ENCODE measurements around the gene TAPT1.
A peak's percentile ranks its signal among the peaks of the same experiment; 100 is the strongest.
"Not testable (repeated sequence)": the region's sequence is repeated elsewhere in the genome, so short reads cannot be mapped to it uniquely, and the experiment has no call there.

TAPT1 gene

GRCh38 chr4:16217300-16218051 lies 8.8 kb downstream of the TAPT1 start:
- DNase-seq (ENCODE audit: low read depth in 2 of 2), result no peak

- DNase-seq (ENCODE audit: low read depth in 2 of 2), result no peak
These were observed 13.2 kb downstream of the TAPT1 start for GRCh38 chr4:16213121-16213520.

- no peak for DNase-seq (ENCODE audit: low read depth in 2 of 2)
These were observed 14.0 kb downstream of the TAPT1 start for GRCh38 chr4:16212138-16212782.

- DNase-seq (ENCODE audit: low read depth in 2 of 2), result no peak
These were observed 18.9 kb downstream of the TAPT1 start for GRCh38 chr4:16207409-16207808.

- no peak for DNase-seq (ENCODE audit: low read depth in 2 of 2)
These were observed 19.4 kb downstream of the TAPT1 start for GRCh38 chr4:16206848-16207247.

GRCh38 chr4:16206301-16206700 lies 20.0 kb downstream of the TAPT1 start:
- no peak for DNase-seq (ENCODE audit: low read depth in 2 of 2)

GRCh38 chr4:16205298-16206164 lies 20.7 kb downstream of the TAPT1 start:
- DNase-seq (ENCODE audit: low read depth in 2 of 2), result no peak

- no peak for DNase-seq (ENCODE audit: low read depth in 2 of 2)
These were observed 21.8 kb downstream of the TAPT1 start for GRCh38 chr4:16204505-16204904.

GRCh38 chr4:16203083-16203482 lies 23.2 kb downstream of the TAPT1 start:
- no peak for DNase-seq (ENCODE audit: low read depth in 2 of 2)

- no peak for DNase-seq (ENCODE audit: low read depth in 2 of 2)
These were observed 23.7 kb downstream of the TAPT1 start for GRCh38 chr4:16202598-16202997.

- DNase-seq (ENCODE audit: low read depth in 2 of 2), result no peak
These were observed 27.2 kb downstream of the TAPT1 start for GRCh38 chr4:16199093-16199492.

- no peak for DNase-seq (ENCODE audit: low read depth in 2 of 2)
These were observed 28.2 kb downstream of the TAPT1 start for GRCh38 chr4:16197876-16198665.

GRCh38 chr4:16196482-16197393 lies 29.5 kb downstream of the TAPT1 start:
- DNase-seq (ENCODE audit: low read depth in 2 of 2), result peak in 1 of 2 experiments; percentile 30

GRCh38 chr4:16195209-16195608 lies 31.1 kb downstream of the TAPT1 start:
- DNase-seq (ENCODE audit: low read depth in 2 of 2), result no peak

GRCh38 chr4:16194798-16195197 lies 31.5 kb downstream of the TAPT1 start:
- not testable (repeated sequence) for DNase-seq (ENCODE audit: low read depth in 2 of 2)

GRCh38 chr4:16194214-16194613 lies 32.1 kb downstream of the TAPT1 start:
- DNase-seq (ENCODE audit: low read depth in 2 of 2), result no peak

- peak in 1 of 2 experiments; percentile 21 for DNase-seq (ENCODE audit: low read depth in 2 of 2)
These were observed 33.4 kb downstream of the TAPT1 start for GRCh38 chr4:16192631-16193518.

- no peak for DNase-seq (ENCODE audit: low read depth in 2 of 2)
These were observed 34.2 kb downstream of the TAPT1 start for GRCh38 chr4:16192057-16192456.

- no peak for DNase-seq (ENCODE audit: low read depth in 2 of 2)
These were observed 38.8 kb downstream of the TAPT1 start for GRCh38 chr4:16187455-16187854.

GRCh38 chr4:16186986-16187385 lies 39.3 kb downstream of the TAPT1 start:
- DNase-seq (ENCODE audit: low read depth in 2 of 2), result no peak
